ENCODE results near the gene CCDC85A.

The CCDC85A gene

GRCh38 chr2:56288838-56289580 lies 105.2 kb downstream of the CCDC85A start:
- peak; percentile 19 for TF ChIP-seq CTCF (IDR thresholded peaks at IDR 0.05; ENCODE audit: low read depth, low read length, missing control alignments)
- no peak for DNase-seq (ENCODE audit: low read depth)
- no peak overlapping the region for H3K4me3 ChIP-seq (ENCODE audit: low read depth, low read length)

- H3K4me3 ChIP-seq (ENCODE audit: low read depth, low read length) = no peak overlapping the region
- TF ChIP-seq CTCF (IDR thresholded peaks at IDR 0.05; ENCODE audit: low read depth, low read length, missing control alignments) = no peak
- no peak for DNase-seq (ENCODE audit: low read depth)
These were observed 107.9 kb downstream of the CCDC85A start for GRCh38 chr2:56291711-56292110.

- no peak overlapping the region for H3K4me3 ChIP-seq (ENCODE audit: low read depth, low read length)
- TF ChIP-seq CTCF (IDR thresholded peaks at IDR 0.05; ENCODE audit: low read depth, low read length, missing control alignments) = no peak
- DNase-seq (ENCODE audit: low read depth) = no peak
These were observed 109.2 kb downstream of the CCDC85A start for GRCh38 chr2:56292951-56293350.

GRCh38 chr2:56295666-56296065 lies 111.9 kb downstream of the CCDC85A start:
- no peak for DNase-seq (ENCODE audit: low read depth)
- H3K4me3 ChIP-seq (ENCODE audit: low read depth, low read length) = no peak overlapping the region
- no peak for TF ChIP-seq CTCF (IDR thresholded peaks at IDR 0.05; ENCODE audit: low read depth, low read length, missing control alignments)

GRCh38 chr2:56297671-56298070 lies 113.9 kb downstream of the CCDC85A start:
- no peak for TF ChIP-seq CTCF (IDR thresholded peaks at IDR 0.05; ENCODE audit: low read depth, low read length, missing control alignments)
- H3K4me3 ChIP-seq (ENCODE audit: low read depth, low read length) = no peak overlapping the region
- DNase-seq (ENCODE audit: low read depth) = no peak

- H3K4me3 ChIP-seq (ENCODE audit: low read depth, low read length) = no peak overlapping the region
- no peak for TF ChIP-seq CTCF (IDR thresholded peaks at IDR 0.05; ENCODE audit: low read depth, low read length, missing control alignments)
- no peak for DNase-seq (ENCODE audit: low read depth)
These were observed 115.4 kb downstream of the CCDC85A start for GRCh38 chr2:56299171-56299691.
